Measurements from ENCODE around the gene MYOZ3. TPM values are rescaled to one million over a fixed set of nuclear protein-coding genes. Genes with fewer than 3 reads are reported as not detected.

Gene MYOZ3, protein sequence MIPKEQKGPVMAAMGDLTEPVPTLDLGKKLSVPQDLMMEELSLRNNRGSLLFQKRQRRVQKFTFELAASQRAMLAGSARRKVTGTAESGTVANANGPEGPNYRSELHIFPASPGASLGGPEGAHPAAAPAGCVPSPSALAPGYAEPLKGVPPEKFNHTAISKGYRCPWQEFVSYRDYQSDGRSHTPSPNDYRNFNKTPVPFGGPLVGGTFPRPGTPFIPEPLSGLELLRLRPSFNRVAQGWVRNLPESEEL
- total RNA-seq = under 0.01 and 0.54 TPM in 2 replicates

DNA sequence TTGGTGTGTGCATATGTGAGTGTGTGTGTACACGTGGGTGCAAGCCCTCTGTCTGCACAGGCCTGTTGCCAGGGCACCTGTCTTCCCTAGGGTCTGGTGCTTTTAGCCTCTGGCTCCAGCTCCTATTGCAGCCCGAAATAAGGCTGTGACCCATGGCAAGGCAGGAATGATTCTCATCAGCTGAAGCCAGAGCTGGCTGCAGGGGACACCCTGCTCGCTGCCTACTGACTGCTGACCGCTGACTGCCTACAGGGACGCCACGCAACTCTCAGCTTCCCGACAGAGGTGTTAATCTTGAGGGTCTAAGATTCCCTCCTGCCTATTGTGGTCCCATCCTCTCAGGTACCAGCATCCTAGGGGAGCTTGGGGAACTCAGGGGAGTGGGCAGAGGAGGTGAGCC, at the start of gene MYOZ3:
TSS of gene MYOZ3 (plus strand) at position 166 of the 400 bp plus-strand sequence. CDS start 1,691 bp downstream, outside the sequence.

DNA sequence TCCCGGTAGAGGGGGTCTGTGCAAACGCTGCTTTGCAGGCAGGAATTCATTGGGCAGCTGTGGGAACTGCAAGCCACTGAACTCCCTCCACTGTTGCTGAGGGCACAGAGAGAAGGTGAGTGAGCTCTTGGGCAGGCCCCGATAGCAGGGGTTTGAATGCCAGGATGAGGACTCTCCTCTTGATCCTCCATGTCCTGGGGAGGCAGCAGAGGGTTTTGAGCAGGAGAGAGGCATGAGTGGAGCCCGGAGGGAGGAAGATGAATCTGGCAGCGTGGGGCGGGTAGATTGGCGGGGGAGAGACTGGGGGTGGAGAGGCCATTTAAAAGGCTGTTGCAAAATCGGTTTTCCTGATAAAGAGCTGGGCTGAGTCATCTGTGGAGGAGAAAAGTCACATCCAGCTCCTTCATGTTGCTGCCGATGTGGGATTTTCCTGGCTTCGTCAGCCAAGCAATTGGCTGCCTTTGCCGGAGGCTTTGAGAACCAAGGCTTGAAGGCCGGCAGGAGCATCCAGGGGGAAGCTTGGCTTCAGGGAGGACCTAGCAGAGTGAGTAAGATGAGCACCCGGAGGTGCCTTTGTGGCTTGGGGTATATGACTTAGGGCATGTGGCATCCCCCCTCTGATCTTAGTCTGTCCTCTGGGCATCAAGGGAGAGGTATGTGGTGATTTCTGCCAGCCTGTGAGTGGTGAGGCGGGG, 20.6 kb upstream of the MYOZ3 start, which contains the start of gene SYNPO:
TSS of gene SYNPO (plus strand) at position 350 of the 695 bp plus-strand sequence. CDS start 7,616 bp downstream, outside the sequence.

DNA sequence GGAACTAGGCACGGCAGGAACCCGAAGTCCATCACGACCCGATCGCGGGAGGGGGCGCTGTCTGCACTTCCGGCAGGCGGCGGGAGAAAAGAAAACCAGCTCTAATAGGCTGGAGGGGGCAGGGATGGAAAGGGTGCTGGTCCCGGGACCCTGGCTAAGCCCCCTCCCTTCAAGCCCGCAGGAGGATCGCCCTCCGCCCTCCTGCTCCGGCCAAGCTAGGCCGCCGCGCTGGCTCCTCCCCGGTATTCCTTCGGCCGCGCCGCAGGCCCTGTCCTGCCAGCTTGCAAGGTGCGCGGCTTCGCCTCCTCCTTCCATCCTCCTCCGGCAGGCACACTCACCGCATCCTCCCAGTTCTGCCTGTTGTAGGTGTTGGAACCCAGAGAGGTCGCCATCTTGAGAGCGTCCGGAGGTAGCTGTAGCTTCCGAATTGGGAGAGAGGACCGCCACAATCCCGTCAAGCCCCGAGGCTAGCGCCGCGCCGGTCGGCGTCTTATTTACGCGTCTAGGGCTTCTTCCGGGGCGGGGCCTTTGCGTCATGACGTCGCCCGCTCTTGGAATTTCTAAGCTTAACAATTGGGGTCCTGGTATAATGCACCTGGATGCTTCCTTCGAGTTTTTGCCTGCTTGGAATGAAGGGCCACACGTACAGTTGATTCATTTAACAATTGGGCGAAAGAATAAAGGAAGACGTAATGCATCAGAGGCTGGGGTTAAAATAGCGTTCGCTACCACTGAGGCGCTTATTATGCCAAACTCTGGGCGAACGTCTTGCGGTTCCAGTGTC, 39.7 kb downstream of the MYOZ3 start, which contains the start of gene RBM22:
TSS of gene RBM22 (minus strand) at position 469 of the 784 bp plus-strand sequence. CDS start at position 392, 77 bp downstream.

Other genes starting within 250 kb of the MYOZ3 start
- gene CD74, start 248.3 kb upstream of the MYOZ3 start, total RNA-seq = 2.0 and 5.9 TPM in 2 replicates
- gene RPS14, start 211.5 kb upstream of the MYOZ3 start, total RNA-seq = 2,779 and 2,846 TPM in 2 replicates
- 45.8 and 60.5 TPM in 2 replicates for gene NDST1, start 153.1 kb upstream of the MYOZ3 start, total RNA-seq
- 9.7 and 12.5 TPM in 2 replicates for gene SYNPO, start 20.6 kb upstream of the MYOZ3 start, total RNA-seq
- 36.6 and 42.4 TPM in 2 replicates for gene RBM22, start 39.8 kb downstream of the MYOZ3 start, total RNA-seq
- 78.7 and 81.8 TPM in 2 replicates for gene DCTN4, start 97.8 kb downstream of the MYOZ3 start, total RNA-seq
- gene SMIM3, start 117.5 kb downstream of the MYOZ3 start, total RNA-seq = 37.1 and 50.4 TPM in 2 replicates
- 0.13 TPM in 1 of 2 replicates, not detected in the other for gene IRGM, start 185.3 kb downstream of the MYOZ3 start, total RNA-seq
- gene ZNF300, start 243.7 kb downstream of the MYOZ3 start, total RNA-seq = 8.1 and 10.6 TPM in 2 replicates

All from articular chondrocyte of knee joint (primary cell).